ENCODE measurements around the gene PTPRN.

DNA sequence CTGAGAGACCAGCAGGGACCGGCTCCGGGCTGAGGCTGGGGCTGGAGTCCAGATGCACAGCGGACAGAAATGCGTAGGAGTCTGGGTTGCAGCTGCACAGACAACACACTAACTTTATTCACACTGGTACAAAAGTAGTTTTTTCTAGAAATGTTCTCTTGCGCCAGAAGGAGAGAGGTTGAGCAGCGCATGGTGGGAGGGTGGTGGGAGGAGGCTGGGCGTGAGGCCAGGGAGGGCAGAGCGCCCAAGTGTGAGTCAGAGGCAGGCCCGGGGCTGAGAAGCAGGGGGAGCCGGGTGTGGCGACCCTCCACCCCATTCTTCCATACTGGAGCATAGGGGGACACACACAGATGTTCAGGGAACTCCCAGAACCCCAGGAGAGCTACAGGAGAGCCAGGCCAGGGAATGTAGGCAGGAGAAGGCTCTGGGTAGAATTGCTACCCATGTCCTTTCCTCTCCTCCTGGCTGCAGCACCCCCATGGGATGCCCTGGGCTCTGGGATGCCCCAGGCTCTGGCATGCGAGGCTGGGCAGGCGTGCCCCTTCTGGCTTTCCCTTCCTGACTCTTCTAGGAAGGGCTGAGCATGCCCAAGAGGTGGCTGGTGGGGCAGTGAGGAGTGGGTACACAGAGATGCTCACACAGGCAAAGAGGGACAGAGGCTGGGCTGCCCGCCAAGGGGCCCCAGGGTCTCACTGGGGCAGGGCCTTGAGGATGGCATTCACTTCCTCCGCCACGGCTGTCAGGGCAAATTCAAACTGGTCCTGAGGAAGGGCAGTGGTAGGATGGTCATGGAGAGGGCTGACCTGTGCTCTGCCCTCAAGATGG, 19.5 kb downstream of the PTPRN start:
- TF ChIP-seq, protein P1, sequence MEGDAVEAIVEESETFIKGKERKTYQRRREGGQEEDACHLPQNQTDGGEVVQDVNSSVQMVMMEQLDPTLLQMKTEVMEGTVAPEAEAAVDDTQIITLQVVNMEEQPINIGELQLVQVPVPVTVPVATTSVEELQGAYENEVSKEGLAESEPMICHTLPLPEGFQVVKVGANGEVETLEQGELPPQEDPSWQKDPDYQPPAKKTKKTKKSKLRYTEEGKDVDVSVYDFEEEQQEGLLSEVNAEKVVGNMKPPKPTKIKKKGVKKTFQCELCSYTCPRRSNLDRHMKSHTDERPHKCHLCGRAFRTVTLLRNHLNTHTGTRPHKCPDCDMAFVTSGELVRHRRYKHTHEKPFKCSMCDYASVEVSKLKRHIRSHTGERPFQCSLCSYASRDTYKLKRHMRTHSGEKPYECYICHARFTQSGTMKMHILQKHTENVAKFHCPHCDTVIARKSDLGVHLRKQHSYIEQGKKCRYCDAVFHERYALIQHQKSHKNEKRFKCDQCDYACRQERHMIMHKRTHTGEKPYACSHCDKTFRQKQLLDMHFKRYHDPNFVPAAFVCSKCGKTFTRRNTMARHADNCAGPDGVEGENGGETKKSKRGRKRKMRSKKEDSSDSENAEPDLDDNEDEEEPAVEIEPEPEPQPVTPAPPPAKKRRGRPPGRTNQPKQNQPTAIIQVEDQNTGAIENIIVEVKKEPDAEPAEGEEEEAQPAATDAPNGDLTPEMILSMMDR (IDR thresholded peaks at IDR 0.05): no peak
- TF ChIP-seq POLR2A (IDR thresholded peaks at IDR 0.05): no peak

Measured in prostate gland (tissue), 2 donors.